H1 (cell line): ENCODE data around the gene FBN2. TPM values are rescaled to one million over a fixed set of nuclear protein-coding genes. Genes with fewer than 3 reads are reported as not detected.

ENCODE experiments used
- CTCF ChIA-PET: fragments of 300-600 bp; sonication (Branson Sonifier 250); formaldehyde crosslinking; loops from one replicate; lab custom pipeline; 2021; ENCODE audit not compliant: partially characterized antibody; lab: Charles Lee
- POLR2A ChIA-PET: fragments of 300-600 bp; sonication (Branson Sonifier 250); formaldehyde crosslinking; loops from one replicate; lab custom pipeline; 2021; ENCODE audit warnings: inconsistent platforms; ENCODE audit not compliant: partially characterized antibody; lab: Charles Lee
- DNase-seq, 2 experiments: peaks; one replicate each; pipeline versions ENCODE4 v3.0.0 to v3.0.0-alpha.2; 2010 to 2022; ENCODE audit warnings: low spot score in 2 of 2, low read depth in 1 of 2, mixed read lengths in 1 of 2
- FAIRE-seq: peaks from 2 replicates; lab custom pipeline; 2011; peaks lifted over from hg19 to GRCh38; lab: Jason Lieb, UNC
- H2AFZ ChIP-seq: 2 replicates; pipeline ENCODE4 v1.8.1; 2012; ENCODE audit warnings: low read length, inconsistent platforms
- H2AK5ac ChIP-seq: 2 replicates; pipeline ENCODE4 v1.6.1; 2013; ENCODE audit warnings: low read depth, low read length
- H2BK120ac ChIP-seq: replicated peaks from 2 replicates; pipeline ENCODE3; 2013; ENCODE audit warnings: low read depth, low read length, inconsistent platforms
- H2BK12ac ChIP-seq: 2 replicates; pipeline ENCODE4 v1.6.1; 2013; ENCODE audit warnings: low read depth, low read length
- H2BK15ac ChIP-seq: 2 replicates; pipeline ENCODE4 v1.6.1; 2013; ENCODE audit warnings: low read length
- H2BK20ac ChIP-seq: 2 replicates; pipeline ENCODE4 v1.6.1; 2013; ENCODE audit warnings: low read length
- H2BK5ac ChIP-seq: 2 replicates; pipeline ENCODE4 v1.6.1; 2013; ENCODE audit warnings: low read depth, low read length
- H3K14ac ChIP-seq: 2 replicates; pipeline ENCODE4 v1.6.1; 2013; ENCODE audit warnings: inconsistent platforms; ENCODE audit not compliant: insufficient read length
- H3K18ac ChIP-seq: 2 replicates; pipeline ENCODE4 v1.6.1; 2013; ENCODE audit warnings: low read length; ENCODE audit errors: extremely low read depth
- H3K23ac ChIP-seq: 2 replicates; pipeline ENCODE4 v1.6.1; 2013; ENCODE audit warnings: inconsistent platforms; ENCODE audit not compliant: insufficient read length
- H3K23me2 ChIP-seq: 2 replicates; pipeline ENCODE4 v1.6.1; 2013; ENCODE audit warnings: low read depth, low read length
- H3K27ac ChIP-seq: 2 replicates; pipeline ENCODE4 v1.6.1; 2011; ENCODE audit warnings: low read depth, low read length, inconsistent platforms
- H3K27me3 ChIP-seq, 4 experiments: replicated peaks in 1 of 4; 1 replicate in 1 of 4; 2 replicates in 3 of 4; pipeline versions ENCODE4 v1.6.1 to v1.8.1; 2011 to 2013; ENCODE audit warnings: low read length in 3 of 4, mild to moderate bottlenecking in 3 of 4, inconsistent platforms in 2 of 4, mixed read lengths in 2 of 4, moderate library complexity in 1 of 4; ENCODE audit not compliant: control insufficient read depth in 3 of 4, insufficient read depth in 3 of 4; ENCODE audit errors: extremely low read depth in 1 of 4
- H3K36me3 ChIP-seq, 4 experiments: 2 replicates each; pipeline versions ENCODE4 v1.6.1 to v1.8.1; 2011 to 2013; ENCODE audit warnings: mild to moderate bottlenecking in 4 of 4, low read length in 3 of 4, moderate library complexity in 2 of 4, control low read depth in 1 of 4, inconsistent platforms in 1 of 4; ENCODE audit not compliant: insufficient read depth in 4 of 4, control insufficient read depth in 2 of 4
- H3K4ac ChIP-seq: replicated peaks from 2 replicates; pipeline ENCODE3; 2013; ENCODE audit warnings: low read length, low read depth, mixed read lengths, inconsistent platforms; ENCODE audit not compliant: insufficient read length
- H3K4me1 ChIP-seq, 4 experiments: replicated peaks in 1 of 4; 1 replicate in 1 of 4; 2 replicates in 3 of 4; pipeline versions ENCODE4 v1.6.1 to v1.8.1; 2011 to 2013; ENCODE audit warnings: low read length in 3 of 4, inconsistent platforms in 2 of 4, mixed read lengths in 1 of 4; ENCODE audit not compliant: insufficient read depth in 4 of 4, control insufficient read depth in 3 of 4
- H3K4me2 ChIP-seq, 2 experiments: 2 replicates each; pipeline versions ENCODE4 v1.6.1 to v1.8.1; 2011 to 2013; ENCODE audit warnings: low read depth in 2 of 2, low read length in 2 of 2, control low read depth in 1 of 2, inconsistent platforms in 1 of 2, mild to moderate bottlenecking in 1 of 2; ENCODE audit not compliant: insufficient read depth in 1 of 2
- H3K4me3 ChIP-seq, 4 experiments: fragments of 200-600, 300-600 bp in 1 of 4; sonication (generic), shearing (Covaris generic), sonication (Bioruptor Twin) in 1 of 4; 2 replicates each; pipeline versions ENCODE4 v1.5.1 to v1.8.1; 2011 to 2016; ENCODE audit warnings: low read length in 4 of 4, low read depth in 3 of 4, control low read depth in 2 of 4, inconsistent platforms in 2 of 4, mild to moderate bottlenecking in 2 of 4, mixed read lengths in 1 of 4, moderate library complexity in 1 of 4; ENCODE audit not compliant: insufficient read depth in 2 of 4; ENCODE audit errors: extremely low read depth in 1 of 4
- H3K56ac ChIP-seq: replicated peaks from 2 replicates; pipeline ENCODE3; 2013; ENCODE audit warnings: low read depth, mild to moderate bottlenecking, mixed read lengths, low read length, inconsistent platforms; ENCODE audit not compliant: insufficient read length
- H3K79me1 ChIP-seq: 2 replicates; pipeline ENCODE4 v1.6.1; 2013; ENCODE audit warnings: low read depth, low read length, control low read depth
- H3K79me2 ChIP-seq, 2 experiments: 2 replicates each; pipeline versions ENCODE4 v1.6.1 to v1.8.1; 2012 to 2013; ENCODE audit warnings: low read length in 2 of 2, mild to moderate bottlenecking in 2 of 2, inconsistent platforms in 1 of 2; ENCODE audit not compliant: insufficient read depth in 2 of 2, control insufficient read depth in 1 of 2
- H3K9ac ChIP-seq, 4 experiments: replicated peaks in 1 of 4; 1 replicate in 1 of 4; 2 replicates in 3 of 4; pipeline versions ENCODE4 v1.6.1 to v1.8.1; 2011 to 2013; ENCODE audit warnings: low read depth in 3 of 4, low read length in 3 of 4, control low read depth in 2 of 4, mild to moderate bottlenecking in 2 of 4, moderate library complexity in 2 of 4, inconsistent platforms in 1 of 4; ENCODE audit errors: extremely low read depth in 1 of 4
- H3K9me3 ChIP-seq, 2 experiments: 2 replicates each; pipeline versions ENCODE4 v1.6.1 to v1.8.1; 2012 to 2013; ENCODE audit warnings: mild to moderate bottlenecking in 2 of 2, moderate library complexity in 2 of 2, control low read depth in 1 of 2, inconsistent platforms in 1 of 2, low read depth in 1 of 2, low read length in 1 of 2, mixed read lengths in 1 of 2; ENCODE audit not compliant: insufficient read depth in 2 of 2
- H4K20me1 ChIP-seq, 2 experiments: replicated peaks in 1 of 2; 2 replicates each; pipeline versions ENCODE3 to v1.8.1; 2011 to 2013; ENCODE audit warnings: inconsistent platforms in 2 of 2, low read length in 2 of 2, mild to moderate bottlenecking in 1 of 2; ENCODE audit not compliant: insufficient read depth in 2 of 2, control insufficient read depth in 1 of 2
- H4K5ac ChIP-seq: 2 replicates; pipeline ENCODE4 v1.6.1; 2013; ENCODE audit warnings: low read length, low read depth, mixed read lengths, inconsistent platforms; ENCODE audit not compliant: insufficient read length
- H4K8ac ChIP-seq: 2 replicates; pipeline ENCODE4 v1.8.0; 2013; ENCODE audit warnings: mild to moderate bottlenecking, moderate library complexity, low read length, inconsistent platforms; ENCODE audit not compliant: insufficient read depth; ENCODE audit errors: extremely low read depth
- H4K91ac ChIP-seq: replicated peaks from 2 replicates; pipeline ENCODE3; 2013; ENCODE audit warnings: low read length, mixed read lengths, inconsistent platforms; ENCODE audit not compliant: insufficient read length
- BACH1 ChIP-seq: IDR thresholded peaks from 2 replicates; pipeline ENCODE4 v1.6.1; 2012; ENCODE audit warnings: low read length, improper control_type of control experiment
- BRCA1 ChIP-seq: IDR thresholded peaks from 2 replicates; pipeline ENCODE4 v1.6.1; 2012; ENCODE audit warnings: low read depth, low read length, improper control_type of control experiment
- EP300 ChIP-seq, 2 experiments: IDR thresholded peaks; 1 replicate in 1 of 2; 2 replicates in 1 of 2; pipeline ENCODE4 v1.6.1; 2011 to 2012; ENCODE audit warnings: low read depth in 2 of 2, low read length in 2 of 2, mild to moderate bottlenecking in 2 of 2, borderline replicate concordance in 1 of 2, inconsistent platforms in 1 of 2, moderate library complexity in 1 of 2
- FOSL1 ChIP-seq: IDR thresholded peaks from 2 replicates; pipeline ENCODE4 v1.6.1; 2011; ENCODE audit warnings: mild to moderate bottlenecking, low read depth, low read length, moderate library complexity; ENCODE audit not compliant: insufficient read depth
- JUN ChIP-seq: IDR thresholded peaks from 2 replicates; pipeline ENCODE4 v1.6.1; 2011; ENCODE audit warnings: low read depth, mild to moderate bottlenecking, improper control_type of control experiment, low read length
- KDM4A ChIP-seq: IDR thresholded peaks from one replicate; pipeline ENCODE4 v1.7.1; 2012; ENCODE audit warnings: low read depth, mild to moderate bottlenecking, moderate library complexity, low read length, inconsistent platforms; ENCODE audit not compliant: severe bottlenecking
- POLR2A ChIP-seq, 2 experiments: IDR thresholded peaks; 1 replicate in 1 of 2; 2 replicates in 1 of 2; pipeline ENCODE4 v1.6.1; 2011; ENCODE audit warnings: low read depth in 2 of 2, low read length in 2 of 2, mild to moderate bottlenecking in 2 of 2; ENCODE audit errors: control extremely low read depth in 1 of 2
- RAD21 ChIP-seq, 2 experiments: IDR thresholded peaks in 1 of 2; conservative IDR thresholded peaks in 1 of 2; 2 replicates each; pipeline ENCODE4 v1.6.1; 2011; ENCODE audit warnings: low read depth in 2 of 2, low read length in 2 of 2, improper control_type of control experiment in 1 of 2, inconsistent platforms in 1 of 2, mild to moderate bottlenecking in 1 of 2, moderate library complexity in 1 of 2
- SP1 ChIP-seq: IDR thresholded peaks from 2 replicates; pipeline ENCODE4 v1.6.1; 2011; ENCODE audit warnings: low read depth, low read length
- TAF1 ChIP-seq: IDR thresholded peaks from 2 replicates; pipeline ENCODE4 v1.6.1; 2011; ENCODE audit warnings: mild to moderate bottlenecking, low read depth, low read length
- TEAD4 ChIP-seq: IDR thresholded peaks from 2 replicates; pipeline ENCODE4 v1.6.1; 2012; ENCODE audit warnings: low read depth, low read length, inconsistent platforms, mixed read lengths
- USF2 ChIP-seq: IDR thresholded peaks from 2 replicates; pipeline ENCODE4 v1.6.1; 2011; ENCODE audit warnings: low read length, improper control_type of control experiment
- WGBS, 2 experiments: shearing (Covaris generic) in 1 of 2; methylation state at CpG; one replicate each; pipeline versions ENCODE4 v1.1.6 to v1.1.7; 2013 to 2015; ENCODE audit warnings: low lambda C conversion rate in 2 of 2, mixed read lengths in 2 of 2, inconsistent platforms in 1 of 2, low coverage in 1 of 2, missing lambda C conversion rate in 1 of 2; ENCODE audit not compliant: insufficient replicate concordance in 2 of 2, insufficient coverage in 1 of 2, insufficient read length in 1 of 2; ENCODE audit errors: extremely low coverage in 1 of 2, missing lambda C conversion rate in 1 of 2; 5-methylcytosine and 5-hydroxymethylcytosine counted together
- polyA plus RNA-seq, 7 experiments: library from polyadenylated mRNA; depleted of rRNA in 3 of 7; stranded (reverse) in 5 of 7; unstranded in 2 of 7; fragments of >200 nt in 5 of 7; fragments of 200-250 nt in 2 of 7; gene quantifications; 1 replicate in 5 of 7; 2 replicates in 1 of 7; 4 replicates in 1 of 7; pipeline versions ENCODE4 v1.2.1 to v1.2.3, GENCODE V29; 2011 to 2013; ENCODE audit warnings: missing spikeins in 2 of 7, mixed read lengths in 2 of 7
- total RNA-seq: library from RNA; stranded (reverse); fragmentation: NEBNext Ultra II Directional; extraction: Animal tissue kit (Norgen Biotek cat#: 25700); gene quantifications from 2 replicates; pipeline ENCODE4 v1.2.1, GENCODE V29; 2021

FBN2 gene
- total and polyA plus RNA-seq, 2 of the 8 experiments (the other 6 are each of a cell fraction or from before 2014, with no cell fraction given) = 14.1 to 16.3 TPM

- Histone ChIP-seq H3K23ac (no peak overlapping the region), H3K9ac (no peak overlapping the region), H2BK120ac (no peak overlapping the region), H2AFZ (no peak overlapping the region), H2BK20ac (no peak overlapping the region), H4K8ac (no peak overlapping the region), H3K4me1 (no peaks in the 10 kb centered on the region), H2BK5ac (no peak overlapping the region), H3K79me1 (no peaks in the 10 kb centered on the region), H4K20me1 (no peaks in the 10 kb centered on the region), H3K4me3 (no peak overlapping the region), H3K27ac (no peak overlapping the region), H4K5ac (no peak overlapping the region), H2BK15ac (no peak overlapping the region), H3K27me3 (no peaks in the 10 kb centered on the region), H2AK5ac (no peak overlapping the region), H3K79me2 (no peaks in the 10 kb centered on the region), H3K14ac (no peak overlapping the region), H3K36me3 (no peaks in the 10 kb centered on the region; a peak in 1 of 8 replicates), H4K91ac (no peak overlapping the region), H3K56ac (no peak overlapping the region), H3K4ac (no peak overlapping the region), H3K18ac (no peak overlapping the region), H3K23me2 (no peaks in the 10 kb centered on the region), H2BK12ac (no peak overlapping the region), H3K4me2 (no peak overlapping the region), H3K9me3 (no peaks in the 10 kb centered on the region)
- POLR2A ChIA-PET = interaction anchor here (0.9 kb wide), 1 partner anchor 35 kb away, joined by 3 read pairs; no protein-coding TSS in a partner anchor
- TF ChIP-seq TAF1 (no peak), POLR2A (IDR thresholded peaks at IDR 0.05; ENCODE audit: control extremely low read depth in 1 of 2, low read depth in 2 of 2, low read length in 2 of 2) (no peak), JUN (no peak), BACH1 (no peak), RAD21 (IDR thresholded peaks at IDR 0.05 in 1 of 2, conservative IDR thresholded peaks at IDR 0.05 in 1 of 2; ENCODE audit: low read depth in 2 of 2, low read length in 2 of 2) (no peak), FOSL1 (no peak), USF2 (no peak), BRCA1 (no peak), TEAD4 (no peak), KDM4A (no peak), EP300 (IDR thresholded peaks at IDR 0.05; ENCODE audit: borderline replicate concordance in 1 of 2, low read depth in 2 of 2, low read length in 2 of 2) (no peak), SP1 (no peak)
- CTCF ChIA-PET = no interaction called here
- DNase-seq (no peak), FAIRE-seq (no peak)
- 96% methylated on average over 1 of the region's 1 CpG; no CpG with 5 or more reads in 1 of the 2 experiments for WGBS, 2 experiments
Observed at GRCh38 chr5:128574041-128574440, 36.0 kb upstream of the FBN2 start.
